SK-N-SH (cell line): ENCODE data around the gene PGRMC2. TPM values are rescaled to one million over a fixed set of nuclear protein-coding genes. Genes with fewer than 3 reads are reported as not detected.
A peak's percentile ranks its signal among the peaks of the same experiment; 100 is the strongest.

Experiments
- CTCF ChIA-PET: fragments of 300-600, 350-600 bp; formaldehyde crosslinking; extraction: SDS; loops from one replicate; lab custom pipeline; 2021; lab: Yijun Ruan, JAX
- POLR2A ChIA-PET: fragments of 350-600 bp; sonication (Branson Sonifier 250); formaldehyde crosslinking; extraction: SDS; loops from one replicate; lab custom pipeline; 2020; ENCODE audit warnings: antibody characterized with exemption, inconsistent platforms; lab: Yijun Ruan, JAX
- DNase-seq: peaks from one replicate; pipeline ENCODE4 v3.0.0; 2012
- H2AFZ ChIP-seq: fragments of 200-600 bp; sonication (generic); 2 replicates; pipeline ENCODE4 v1.8.1; 2016; ENCODE audit warnings: antibody characterized with exemption, mild to moderate bottlenecking, low read depth
- H3F3A ChIP-seq: fragments of 200-600 bp; sonication (generic); replicated peaks from 2 replicates; pipeline ENCODE3; 2016; ENCODE audit warnings: antibody characterized with exemption, mild to moderate bottlenecking; ENCODE audit not compliant: insufficient read depth
- H3K27ac ChIP-seq, 2 experiments: fragments of 200-500 bp in 1 of 2; fragments of 200-600 bp in 1 of 2; sonication (Bioruptor generic) in 1 of 2; sonication (generic), shearing (Covaris generic) in 1 of 2; 2 replicates each; pipeline versions ENCODE4 v1.5.1 to v1.6.1; 2014 to 2016; ENCODE audit warnings: low read depth in 2 of 2, inconsistent platforms in 1 of 2, low read length in 1 of 2, mild to moderate bottlenecking in 1 of 2, mixed read lengths in 1 of 2
- H3K27me3 ChIP-seq: fragments of 200-600 bp; sonication (generic), shearing (Covaris generic); 2 replicates; pipeline ENCODE4 v1.6.1; 2016; ENCODE audit warnings: mixed run types; ENCODE audit not compliant: insufficient read depth
- H3K36me3 ChIP-seq, 2 experiments: fragments of 200-500 bp in 1 of 2; fragments of 200-600 bp in 1 of 2; sonication (Bioruptor generic) in 1 of 2; sonication (generic) in 1 of 2; replicated peaks in 1 of 2; 2 replicates each; pipeline versions ENCODE3 to v1.5.1; 2014 to 2016; ENCODE audit warnings: low read length in 1 of 2, mild to moderate bottlenecking in 1 of 2; ENCODE audit not compliant: insufficient read depth in 2 of 2, control insufficient read depth in 1 of 2
- H3K4me1 ChIP-seq, 2 experiments: fragments of 200-500 bp in 1 of 2; fragments of 200-600 bp in 1 of 2; sonication (Bioruptor generic) in 1 of 2; sonication (generic), shearing (Covaris generic) in 1 of 2; 2 replicates each; pipeline versions ENCODE4 v1.5.1 to v1.6.1; 2014 to 2016; ENCODE audit warnings: low read depth in 1 of 2, low read length in 1 of 2, mixed run types in 1 of 2; ENCODE audit not compliant: insufficient read depth in 2 of 2, control insufficient read depth in 1 of 2
- H3K4me2 ChIP-seq: fragments of 200-600 bp; sonication (generic), shearing (Covaris generic); 2 replicates; pipeline ENCODE4 v1.6.1; 2017; ENCODE audit warnings: mixed run types
- H3K4me3 ChIP-seq, 2 experiments: fragments of 200-500 bp in 1 of 2; fragments of 200-600 bp in 1 of 2; sonication (Bioruptor generic) in 1 of 2; sonication (generic), shearing (Covaris generic) in 1 of 2; 2 replicates each; pipeline versions ENCODE4 v1.5.1 to v1.8.1; 2014 to 2016; ENCODE audit warnings: low read depth in 2 of 2, inconsistent platforms in 1 of 2, low read length in 1 of 2, mild to moderate bottlenecking in 1 of 2, mixed read lengths in 1 of 2, moderate library complexity in 1 of 2
- H3K79me2 ChIP-seq: fragments of 200-600 bp; sonication (generic); 2 replicates; pipeline ENCODE4 v1.8.1; 2017; ENCODE audit warnings: mild to moderate bottlenecking; ENCODE audit not compliant: insufficient read depth
- H3K9ac ChIP-seq: fragments of 200-600 bp; sonication (generic); 2 replicates; pipeline ENCODE4 v1.6.1; 2017; ENCODE audit warnings: mixed run types
- H3K9me2 ChIP-seq: fragments of 200-600 bp; sonication (generic); 2 replicates; pipeline ENCODE4 v1.6.1; 2017; ENCODE audit warnings: mixed run types
- H3K9me3 ChIP-seq: fragments of 200-600 bp; sonication (generic); 2 replicates; pipeline ENCODE4 v1.6.1; 2017; ENCODE audit warnings: mixed run types, mild to moderate bottlenecking, moderate library complexity
- H4K20me1 ChIP-seq: fragments of 200-600 bp; sonication (generic); 2 replicates; pipeline ENCODE4 v1.6.1; 2017; ENCODE audit warnings: mild to moderate bottlenecking, mixed run types; ENCODE audit not compliant: insufficient read depth
- CHD2 ChIP-seq: fragments of 150-350 bp; IDR thresholded peaks from 2 replicates; pipeline ENCODE4 v1.6.1; 2018; ENCODE audit warnings: low read length; ENCODE audit not compliant: partially characterized antibody
- EP300 ChIP-seq, 2 experiments: IDR thresholded peaks; 2 replicates each; pipeline versions ENCODE4 v1.4.0 to v1.6.1; 2012; ENCODE audit warnings: borderline replicate concordance in 1 of 2, low read depth in 1 of 2, low read length in 1 of 2
- EZH2phosphoT487 ChIP-seq: fragments of 200-600 bp; sonication (generic); IDR thresholded peaks from 2 replicates; pipeline ENCODE4 v1.6.1; 2017; ENCODE audit warnings: low read depth, mixed run types, mild to moderate bottlenecking, antibody characterized with exemption, moderate library complexity, borderline replicate concordance
- FOXJ3 ChIP-seq: sonication (generic); formaldehyde crosslinking; IDR thresholded peaks from 2 replicates; pipeline ENCODE4 v1.5.1; 2020; ENCODE audit warnings: mild to moderate bottlenecking, missing genetic modification reagents
- FOXM1 ChIP-seq: IDR thresholded peaks from 2 replicates; pipeline ENCODE4 v1.4.0; 2012; ENCODE audit warnings: low read depth, mild to moderate bottlenecking
- GABPA ChIP-seq: IDR thresholded peaks from 2 replicates; pipeline ENCODE4 v1.4.0; 2012; ENCODE audit warnings: low read depth, mild to moderate bottlenecking
- MEF2A ChIP-seq: IDR thresholded peaks from 2 replicates; pipeline ENCODE4 v1.4.0; 2012; ENCODE audit warnings: low read depth, borderline replicate concordance
- MXI1 ChIP-seq: IDR thresholded peaks from 2 replicates; pipeline ENCODE4 v1.6.1; 2012; ENCODE audit warnings: mild to moderate bottlenecking, low read depth, low read length, improper control_type of control experiment
- NFIC ChIP-seq: IDR thresholded peaks from 2 replicates; pipeline ENCODE4 v1.4.0; 2012; ENCODE audit warnings: borderline replicate concordance
- NRF1 ChIP-seq: IDR thresholded peaks from 2 replicates; pipeline ENCODE4 v1.6.1; 2012; ENCODE audit warnings: low read depth, mild to moderate bottlenecking, low read length
- POLR2AphosphoS5 ChIP-seq: IDR thresholded peaks from 2 replicates; pipeline ENCODE4 v1.6.1; 2012; ENCODE audit warnings: low read depth, low read length
- RAD21 ChIP-seq: IDR thresholded peaks from 2 replicates; pipeline ENCODE4 v1.6.1; 2012; ENCODE audit warnings: mild to moderate bottlenecking, low read length
- RCOR1 ChIP-seq: fragments of 150-350 bp; IDR thresholded peaks from 2 replicates; pipeline ENCODE4 v1.6.1; 2017; ENCODE audit warnings: antibody characterized with exemption, low read length
- RFX5 ChIP-seq: IDR thresholded peaks from 2 replicates; pipeline ENCODE4 v1.6.1; 2012; ENCODE audit warnings: mild to moderate bottlenecking, improper control_type of control experiment, low read length
- RXRA ChIP-seq: IDR thresholded peaks from 2 replicates; pipeline ENCODE4 v1.4.0; 2012; ENCODE audit warnings: low read depth, mild to moderate bottlenecking, borderline replicate concordance
- SIN3A ChIP-seq: IDR thresholded peaks from 2 replicates; pipeline ENCODE4 v1.6.1; 2012; ENCODE audit warnings: low read depth, mild to moderate bottlenecking, low read length, moderate library complexity, borderline replicate concordance
- SMC3 ChIP-seq: IDR thresholded peaks from 2 replicates; pipeline ENCODE4 v1.6.1; 2012; ENCODE audit warnings: low read depth, low read length, improper control_type of control experiment
- TAF1 ChIP-seq: IDR thresholded peaks from 2 replicates; pipeline ENCODE4 v1.6.1; 2012; ENCODE audit warnings: low read depth, mild to moderate bottlenecking, low read length, moderate library complexity, borderline replicate concordance
- TCF12 ChIP-seq: IDR thresholded peaks from 2 replicates; pipeline ENCODE4 v1.4.0; 2012
- YY1 ChIP-seq: IDR thresholded peaks from 2 replicates; pipeline ENCODE4 v1.4.0; 2012; ENCODE audit warnings: low read depth, mild to moderate bottlenecking
- WGBS: methylation state at CpG from one replicate; pipeline ENCODE4 v1.1.6; 2017; ENCODE audit warnings: low lambda C conversion rate; 5-methylcytosine and 5-hydroxymethylcytosine counted together
- polyA plus RNA-seq, 3 experiments: library from polyadenylated mRNA; depleted of rRNA; stranded (reverse); fragments of >200 nt; gene quantifications; 2 replicates each; pipeline ENCODE4 v1.2.3, GENCODE V29; 2012
- TF ChIP-seq, protein P1 (sequence below): fragments of 150-350 bp; IDR thresholded peaks from 2 replicates; pipeline ENCODE4 v1.6.1; 2017; ENCODE audit warnings: antibody characterized with exemption, low read length, low read depth, borderline replicate concordance
- TF ChIP-seq, protein P2 (sequence below): IDR thresholded peaks from 2 replicates; pipeline ENCODE4 v1.4.0; 2012; ENCODE audit warnings: low read depth, borderline replicate concordance
- TF ChIP-seq, protein P3 (sequence below): IDR thresholded peaks from 2 replicates; pipeline ENCODE4 v1.6.1; 2012; ENCODE audit warnings: mild to moderate bottlenecking, low read depth, low read length, moderate library complexity
- TF ChIP-seq, protein P4 (sequence below): fragments of 200-600 bp; sonication (generic); IDR thresholded peaks from 2 replicates; pipeline ENCODE4 v1.6.1; 2017; ENCODE audit warnings: antibody characterized with exemption, mild to moderate bottlenecking, moderate library complexity

PGRMC2 gene
- polyA plus RNA-seq, 1 of the 3 experiments (the other 2 are of a cell fraction): 18.2 TPM

DNA sequence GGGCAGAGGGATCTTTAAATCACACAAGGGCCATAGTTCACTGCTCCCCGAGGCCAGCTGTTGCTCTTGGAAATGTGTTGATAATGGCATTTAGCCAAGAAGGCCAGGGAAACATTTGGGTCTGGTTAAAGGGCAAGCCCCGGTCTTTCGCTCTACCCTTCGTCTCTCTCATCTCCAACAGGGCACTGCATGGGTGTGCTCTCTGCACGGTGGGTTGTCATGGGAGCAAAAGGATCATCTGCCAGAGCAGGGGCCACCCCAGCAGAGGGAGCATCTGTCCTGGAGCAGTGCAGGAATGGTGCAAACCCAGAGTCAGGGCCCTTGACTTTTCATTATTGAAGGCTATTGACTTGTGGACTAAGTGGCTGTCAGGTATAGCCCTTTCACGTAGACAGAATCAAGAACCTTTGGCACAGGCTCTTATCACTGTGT, 22.7 kb upstream of the PGRMC2 start:
- ChIA-PET POLR2A (no interaction called here), CTCF (interaction anchor here (0.6 to 1.2 kb wide), 3 partner anchors 48 to 491 kb away, joined by 3 read pairs; no protein-coding TSS in a partner anchor)
- Histone ChIP-seq H3K36me3 (no peaks in the 10 kb centered on the region), H3K4me3 (no peak overlapping the region), H3K9me3 (no peaks in the 10 kb centered on the region), H3K9ac (no peak overlapping the region), H4K20me1 (no peaks in the 10 kb centered on the region), H3F3A (no peaks in the 10 kb centered on the region), H3K9me2 (no peaks in the 10 kb centered on the region), H3K4me2 (no peak overlapping the region), H2AFZ (no peak overlapping the region), H3K79me2 (no peaks in the 10 kb centered on the region), H3K4me1 (peaks cover 0 to 12% of the 10 kb centered on the region in 2 experiments; a peak in 2 of 4 replicates), H3K27ac (peak overlapping the region in 1 of 2 experiments; percentile 12; a peak in 1 of 4 replicates), H3K27me3 (no peaks in the 10 kb centered on the region)
- TF ChIP-seq NRF1 (no peak), NFIC (peak; percentile 38; the same call in 1 of the 2 replicates), FOXM1 (no peak), SIN3A (no peak), SMC3 (peak; percentile 42; the same call in 1 of the 2 replicates), CHD2 (peak; percentile 29), RAD21 (peak; percentile 72), RXRA (no peak), EP300 (IDR thresholded peaks at IDR 0.05; ENCODE audit: borderline replicate concordance in 1 of 2, low read depth in 1 of 2, low read length in 1 of 2) (0 out of 4 replicates have a peak, but pooled peaks of 1 of the 2 experiments have one; percentile 23), TAF1 (no peak), POLR2AphosphoS5 (no peak), GABPA (no peak), MXI1 (no peak; the same call in 1 of the 2 replicates), RCOR1 (peak; percentile 60), RFX5 (no peak), FOXJ3 (CRISPR knock-in tag) (no peak), TCF12 (no peak), YY1 (no peak), MEF2A (no peak), EZH2phosphoT487 (no peak)
- TF ChIP-seq, protein P1, sequence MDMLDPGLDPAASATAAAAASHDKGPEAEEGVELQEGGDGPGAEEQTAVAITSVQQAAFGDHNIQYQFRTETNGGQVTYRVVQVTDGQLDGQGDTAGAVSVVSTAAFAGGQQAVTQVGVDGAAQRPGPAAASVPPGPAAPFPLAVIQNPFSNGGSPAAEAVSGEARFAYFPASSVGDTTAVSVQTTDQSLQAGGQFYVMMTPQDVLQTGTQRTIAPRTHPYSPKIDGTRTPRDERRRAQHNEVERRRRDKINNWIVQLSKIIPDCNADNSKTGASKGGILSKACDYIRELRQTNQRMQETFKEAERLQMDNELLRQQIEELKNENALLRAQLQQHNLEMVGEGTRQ: no peak
- TF ChIP-seq, protein P2, sequence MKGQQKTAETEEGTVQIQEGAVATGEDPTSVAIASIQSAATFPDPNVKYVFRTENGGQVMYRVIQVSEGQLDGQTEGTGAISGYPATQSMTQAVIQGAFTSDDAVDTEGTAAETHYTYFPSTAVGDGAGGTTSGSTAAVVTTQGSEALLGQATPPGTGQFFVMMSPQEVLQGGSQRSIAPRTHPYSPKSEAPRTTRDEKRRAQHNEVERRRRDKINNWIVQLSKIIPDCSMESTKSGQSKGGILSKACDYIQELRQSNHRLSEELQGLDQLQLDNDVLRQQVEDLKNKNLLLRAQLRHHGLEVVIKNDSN: no peak
- TF ChIP-seq, protein P3, sequence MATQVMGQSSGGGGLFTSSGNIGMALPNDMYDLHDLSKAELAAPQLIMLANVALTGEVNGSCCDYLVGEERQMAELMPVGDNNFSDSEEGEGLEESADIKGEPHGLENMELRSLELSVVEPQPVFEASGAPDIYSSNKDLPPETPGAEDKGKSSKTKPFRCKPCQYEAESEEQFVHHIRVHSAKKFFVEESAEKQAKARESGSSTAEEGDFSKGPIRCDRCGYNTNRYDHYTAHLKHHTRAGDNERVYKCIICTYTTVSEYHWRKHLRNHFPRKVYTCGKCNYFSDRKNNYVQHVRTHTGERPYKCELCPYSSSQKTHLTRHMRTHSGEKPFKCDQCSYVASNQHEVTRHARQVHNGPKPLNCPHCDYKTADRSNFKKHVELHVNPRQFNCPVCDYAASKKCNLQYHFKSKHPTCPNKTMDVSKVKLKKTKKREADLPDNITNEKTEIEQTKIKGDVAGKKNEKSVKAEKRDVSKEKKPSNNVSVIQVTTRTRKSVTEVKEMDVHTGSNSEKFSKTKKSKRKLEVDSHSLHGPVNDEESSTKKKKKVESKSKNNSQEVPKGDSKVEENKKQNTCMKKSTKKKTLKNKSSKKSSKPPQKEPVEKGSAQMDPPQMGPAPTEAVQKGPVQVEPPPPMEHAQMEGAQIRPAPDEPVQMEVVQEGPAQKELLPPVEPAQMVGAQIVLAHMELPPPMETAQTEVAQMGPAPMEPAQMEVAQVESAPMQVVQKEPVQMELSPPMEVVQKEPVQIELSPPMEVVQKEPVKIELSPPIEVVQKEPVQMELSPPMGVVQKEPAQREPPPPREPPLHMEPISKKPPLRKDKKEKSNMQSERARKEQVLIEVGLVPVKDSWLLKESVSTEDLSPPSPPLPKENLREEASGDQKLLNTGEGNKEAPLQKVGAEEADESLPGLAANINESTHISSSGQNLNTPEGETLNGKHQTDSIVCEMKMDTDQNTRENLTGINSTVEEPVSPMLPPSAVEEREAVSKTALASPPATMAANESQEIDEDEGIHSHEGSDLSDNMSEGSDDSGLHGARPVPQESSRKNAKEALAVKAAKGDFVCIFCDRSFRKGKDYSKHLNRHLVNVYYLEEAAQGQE: no peak
- TF ChIP-seq, protein P4, sequence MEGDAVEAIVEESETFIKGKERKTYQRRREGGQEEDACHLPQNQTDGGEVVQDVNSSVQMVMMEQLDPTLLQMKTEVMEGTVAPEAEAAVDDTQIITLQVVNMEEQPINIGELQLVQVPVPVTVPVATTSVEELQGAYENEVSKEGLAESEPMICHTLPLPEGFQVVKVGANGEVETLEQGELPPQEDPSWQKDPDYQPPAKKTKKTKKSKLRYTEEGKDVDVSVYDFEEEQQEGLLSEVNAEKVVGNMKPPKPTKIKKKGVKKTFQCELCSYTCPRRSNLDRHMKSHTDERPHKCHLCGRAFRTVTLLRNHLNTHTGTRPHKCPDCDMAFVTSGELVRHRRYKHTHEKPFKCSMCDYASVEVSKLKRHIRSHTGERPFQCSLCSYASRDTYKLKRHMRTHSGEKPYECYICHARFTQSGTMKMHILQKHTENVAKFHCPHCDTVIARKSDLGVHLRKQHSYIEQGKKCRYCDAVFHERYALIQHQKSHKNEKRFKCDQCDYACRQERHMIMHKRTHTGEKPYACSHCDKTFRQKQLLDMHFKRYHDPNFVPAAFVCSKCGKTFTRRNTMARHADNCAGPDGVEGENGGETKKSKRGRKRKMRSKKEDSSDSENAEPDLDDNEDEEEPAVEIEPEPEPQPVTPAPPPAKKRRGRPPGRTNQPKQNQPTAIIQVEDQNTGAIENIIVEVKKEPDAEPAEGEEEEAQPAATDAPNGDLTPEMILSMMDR: peak; percentile 25; the same call in 1 of the 2 replicates
- peak; percentile 65 for DNase-seq
- WGBS: 42% methylated on average over 6 of the region's 6 CpGs
